HepG2 (cell line): Measurements from ENCODE around the gene CAPS. TPM values are rescaled to one million over a fixed set of nuclear protein-coding genes. Genes with fewer than 3 reads are reported as not detected.
"Not testable (repeated sequence)": the region's sequence is repeated elsewhere in the genome, so short reads cannot be mapped to it uniquely, and the experiment has no call there.

Source experiments
- ATAC-seq: fragments of 200-7000 bp; cut with Tn5 transposase; 3 replicates; pipeline ENCODE4 v1.9.1; 2020; ENCODE audit warnings: mild to moderate bottlenecking, moderate library complexity
- BruUV-seq: library from RNA; stranded (reverse); fragments of 400-500 nt; replicated peaks from 2 replicates; lab custom pipeline; 2021; lab: Mats Ljungman, UMichigan
- CTCF ChIA-PET: fragments of 300-600 bp; formaldehyde crosslinking; extraction: SDS; loops from one replicate; lab custom pipeline; 2021; ENCODE audit warnings: low total read pairs, inconsistent platforms, low intra/inter-chr PET ratio; lab: Yijun Ruan, JAX
- POLR2A ChIA-PET: fragments of 350-600 bp; sonication (Branson Sonifier 250); formaldehyde crosslinking; loops from one replicate; lab custom pipeline; 2020; ENCODE audit warnings: antibody characterized with exemption, inconsistent platforms; lab: Yijun Ruan, JAX
- DNase-seq: peaks from one replicate; pipeline ENCODE4 v3.0.0-alpha.2; 2015; ENCODE audit warnings: low spot score
- FAIRE-seq: peaks from 3 replicates; lab custom pipeline; 2011; peaks lifted over from hg19 to GRCh38; lab: Jason Lieb, UNC
- H2AFZ ChIP-seq: one replicate; pipeline ENCODE4 v1.6.1; 2011; ENCODE audit warnings: low read length, inconsistent platforms
- H3K27ac ChIP-seq: fragments of 300-600 bp; 3 replicates; pipeline ENCODE4 v1.8.0; 2011; ENCODE audit warnings: mixed run types, mild to moderate bottlenecking, mixed read lengths, low read length, inconsistent platforms; ENCODE audit not compliant: insufficient read depth; ENCODE audit errors: extremely low read length
- H3K27me3 ChIP-seq, 2 experiments: fragments of 200-600 bp in 1 of 2; 2 replicates in 1 of 2; 3 replicates in 1 of 2; pipeline versions ENCODE4 v1.6.0 to v1.8.0; 2011; ENCODE audit warnings: low read length in 2 of 2, mild to moderate bottlenecking in 2 of 2, moderate library complexity in 2 of 2, inconsistent platforms in 1 of 2; ENCODE audit not compliant: insufficient read depth in 2 of 2, control insufficient read depth in 1 of 2
- H3K36me3 ChIP-seq, 2 experiments: fragments of 200-600 bp in 1 of 2; replicated peaks in 1 of 2; 2 replicates in 1 of 2; 3 replicates in 1 of 2; pipeline versions ENCODE4 v1.5.1 to v1.8.0; 2011; ENCODE audit warnings: low read length in 2 of 2, inconsistent platforms in 1 of 2; ENCODE audit not compliant: insufficient read depth in 2 of 2, control insufficient read depth in 1 of 2
- H3K4me1 ChIP-seq: 2 replicates; pipeline ENCODE4 v1.5.1; 2012; ENCODE audit warnings: low read length, inconsistent platforms; ENCODE audit not compliant: insufficient read depth
- H3K4me2 ChIP-seq: 2 replicates; pipeline ENCODE4 v1.6.0; 2011; ENCODE audit warnings: low read depth, low read length, inconsistent platforms
- H3K4me3 ChIP-seq, 3 experiments: fragments of 200-600 bp in 1 of 3; sonication (generic), shearing (Covaris generic) in 1 of 3; replicated peaks in 1 of 3; 2 replicates each; pipeline ENCODE4 v1.5.1; 2011 to 2016; ENCODE audit warnings: low read length in 3 of 3, inconsistent platforms in 2 of 3, low read depth in 2 of 3, mild to moderate bottlenecking in 2 of 3, control low read depth in 1 of 3, mixed read lengths in 1 of 3; ENCODE audit not compliant: insufficient read depth in 1 of 3
- H3K79me2 ChIP-seq: one replicate; pipeline ENCODE4 v1.6.1; 2011; ENCODE audit warnings: low read length, inconsistent platforms; ENCODE audit not compliant: insufficient read depth
- H3K9ac ChIP-seq: 2 replicates; pipeline ENCODE4 v1.6.0; 2011; ENCODE audit warnings: mild to moderate bottlenecking, low read depth, low read length, inconsistent platforms; ENCODE audit not compliant: insufficient read depth
- H3K9me3 ChIP-seq: 2 replicates; pipeline ENCODE4 v1.5.1; 2012; ENCODE audit warnings: mild to moderate bottlenecking, low read length
- H4K20me1 ChIP-seq: 2 replicates; pipeline ENCODE4 v1.6.0; 2011; ENCODE audit warnings: inconsistent platforms, mild to moderate bottlenecking, low read length, moderate library complexity; ENCODE audit not compliant: insufficient read depth
- WGBS: methylation state at CpG from one replicate; pipeline ENCODE4 v1.1.6; 2017; ENCODE audit warnings: low lambda C conversion rate; 5-methylcytosine and 5-hydroxymethylcytosine counted together
- in situ Hi-C: cut with HindIII; loops from 2 replicates; pipeline ENCODE4 v1.10.0; 2017; ENCODE audit warnings: low pct_unique_long_range_greater_than_20kb; ENCODE audit not compliant: extremely low pct_ligation_motif_present
- intact Hi-C: fragments of 100-400 bp; cut with micrococcal nuclease; formaldehyde crosslinking; loops from one replicate; pipeline ENCODE4 v1.10.0; 2022; ENCODE audit not compliant: unreplicated experiment
- polyA plus RNA-seq, 8 experiments: library from polyadenylated mRNA; depleted of rRNA in 3 of 8; stranded (reverse) in 7 of 8; unstranded in 1 of 8; fragments of >200 nt; fragmentation: Illumina TruSeq in 4 of 8; extraction: Trizol in 4 of 8; gene quantifications; 2 replicates each; pipeline versions ENCODE4 v1.2.1 to v1.2.3, GENCODE V29; 2011 to 2016; ENCODE audit warnings: low read depth in 4 of 8, missing spikeins in 1 of 8, mixed read lengths in 1 of 8; ENCODE audit not compliant: insufficient read depth in 1 of 8
- total RNA-seq, 5 experiments: library from RNA; depleted of rRNA; stranded (reverse); fragments of >200 nt; fragmentation: Illumina TruSeq; extraction: Trizol; gene quantifications; 2 replicates each; pipeline ENCODE4 v1.2.3, GENCODE V29; 2016; ENCODE audit warnings: low read depth in 1 of 5

The CAPS gene
- total and polyA plus RNA-seq, 2 of the 13 experiments (the other 11 are each of a cell fraction or from before 2014, with no cell fraction given), result 3.1 TPM

GRCh38 chr19:5883157-5883873 is 30.7 kb upstream of the CAPS start:
- 92% methylated on average over 13 of the region's 13 CpGs for WGBS
- H3K79me2 ChIP-seq, intact Hi-C loops, ATAC-seq, H3K27me3 ChIP-seq, H2AFZ ChIP-seq, H3K9ac ChIP-seq, H3K9me3 ChIP-seq, H4K20me1 ChIP-seq, H3K27ac ChIP-seq, FAIRE-seq, in situ Hi-C loops, H3K36me3 ChIP-seq, H3K4me3 ChIP-seq, BruUV-seq, H3K4me2 ChIP-seq, CTCF ChIA-PET, DNase-seq: not testable (repeated sequence)
- peaks cover 73% of the 10 kb centered on the region for H3K4me1 ChIP-seq
- POLR2A ChIA-PET, result interaction anchor here (1.2 to 2.1 kb wide), 2 partner anchors 21 to 55 kb away, joined by 4 to 8 read pairs; partner anchors contain the start of gene NDUFA11

GRCh38 chr19:5884065-5884811 is 29.8 kb upstream of the CAPS start:
- 97% methylated on average over 11 of the region's 11 CpGs for WGBS
- FAIRE-seq, ATAC-seq, H3K79me2 ChIP-seq, H2AFZ ChIP-seq, BruUV-seq, H3K36me3 ChIP-seq, H3K4me2 ChIP-seq, in situ Hi-C loops, H3K27ac ChIP-seq, H3K9ac ChIP-seq, intact Hi-C loops, H3K9me3 ChIP-seq, DNase-seq, H4K20me1 ChIP-seq, CTCF ChIA-PET, H3K4me3 ChIP-seq, H3K27me3 ChIP-seq: not testable (repeated sequence)
- POLR2A ChIA-PET, result interaction anchor here (2.1 kb wide), 1 partner anchor 56 kb away, joined by 8 read pairs; no protein-coding TSS in a partner anchor
- H3K4me1 ChIP-seq, result peaks cover 67% of the 10 kb centered on the region
